ENCODE results near the gene PDE5A.
"Not testable (repeated sequence)": the region's sequence is repeated elsewhere in the genome, so short reads cannot be mapped to it uniquely, and the experiment has no call there.

- TF ChIP-seq POLR2A, CTCF (IDR thresholded peaks at IDR 0.05): not testable (repeated sequence)
These were observed 172.9 kb downstream of the PDE5A start for GRCh38 chr4:119455734-119456133.
